HAP-1 (cell line): Measurements from ENCODE around the gene CLMP.

Experiments
- DNase-seq, 2 experiments: peaks; one replicate each; pipeline ENCODE4 v3.0.0-alpha.2; 2016 to 2020; ENCODE audit warnings: low spot score in 2 of 2
- H3K27me3 ChIP-seq: fragments of 250-450 bp; sonication (Bioruptor Pico); 2 replicates; pipeline ENCODE4 v1.5.1; 2020; ENCODE audit warnings: low read depth, mild to moderate bottlenecking, moderate library complexity
- H3K36me3 ChIP-seq: fragments of 250-450 bp; sonication (Bioruptor Pico); replicated peaks from 2 replicates; pipeline ENCODE4 v1.5.1; 2020; ENCODE audit warnings: mild to moderate bottlenecking
- H3K4me1 ChIP-seq: fragments of 250-450 bp; sonication (Bioruptor Pico); 2 replicates; pipeline ENCODE4 v1.5.1; 2020; ENCODE audit warnings: mild to moderate bottlenecking
- H3K4me3 ChIP-seq: fragments of 250-450 bp; sonication (Bioruptor Pico); 2 replicates; pipeline ENCODE4 v1.5.1; 2020; ENCODE audit warnings: mild to moderate bottlenecking, moderate library complexity
- H3K9me3 ChIP-seq: fragments of 250-450 bp; sonication (Bioruptor Pico); 2 replicates; pipeline ENCODE4 v1.5.1; 2020; ENCODE audit warnings: mild to moderate bottlenecking, moderate library complexity
- in situ Hi-C: fragments of 300-500 bp; cut with MboI; formaldehyde crosslinking; loops from 3 replicates; pipeline ENCODE4 v1.14.3; 2020; ENCODE audit warnings: low sequenced_read_pairs, inconsistent platforms, mixed read lengths

The CLMP gene

GRCh38 chr11:123179586-123179985 is 15.5 kb downstream of the CLMP start:
- in situ Hi-C loops: no loop called here
- no peaks in the 10 kb centered on the region for H3K36me3 ChIP-seq
- H3K4me1 ChIP-seq: no peaks in the 10 kb centered on the region

GRCh38 chr11:123178186-123178585 is 16.9 kb downstream of the CLMP start:
- no peak overlapping the region for H3K4me3 ChIP-seq
- H3K9me3 ChIP-seq: no peaks in the 10 kb centered on the region
- no peaks in the 10 kb centered on the region for H3K4me1 ChIP-seq
- H3K27me3 ChIP-seq: no peaks in the 10 kb centered on the region
- no peak for DNase-seq
- no peaks in the 10 kb centered on the region for H3K36me3 ChIP-seq
- in situ Hi-C loops: no loop called here

More at GRCh38 chr11:123179586-123179985, 15.5 kb downstream of the CLMP start:
- DNase-seq: no peak
- no peaks in the 10 kb centered on the region for H3K9me3 ChIP-seq
- no peak overlapping the region for H3K4me3 ChIP-seq
- H3K27me3 ChIP-seq: no peaks in the 10 kb centered on the region

GRCh38 chr11:123176785-123177184 is 18.3 kb downstream of the CLMP start:
- no peaks in the 10 kb centered on the region for H3K27me3 ChIP-seq
- no peak for DNase-seq
- no peak overlapping the region for H3K4me3 ChIP-seq
- H3K36me3 ChIP-seq: no peaks in the 10 kb centered on the region
- no peaks in the 10 kb centered on the region for H3K4me1 ChIP-seq
- H3K9me3 ChIP-seq: no peaks in the 10 kb centered on the region
- in situ Hi-C loops: no loop called here

- no peaks in the 10 kb centered on the region for H3K4me1 ChIP-seq
- H3K27me3 ChIP-seq: no peaks in the 10 kb centered on the region
- no peaks in the 10 kb centered on the region for H3K9me3 ChIP-seq
- no peak overlapping the region for H3K4me3 ChIP-seq
- DNase-seq: peak; percentile 36 to 37
- in situ Hi-C loops: no loop called here
- H3K36me3 ChIP-seq: no peaks in the 10 kb centered on the region
Measured at GRCh38 chr11:123174196-123175183, 20.6 kb downstream of the CLMP start.

- H3K4me1 ChIP-seq: no peaks in the 10 kb centered on the region
- no peaks in the 10 kb centered on the region for H3K9me3 ChIP-seq
- H3K27me3 ChIP-seq: no peaks in the 10 kb centered on the region
- DNase-seq: no peak
- in situ Hi-C loops: no loop called here
- H3K36me3 ChIP-seq: no peaks in the 10 kb centered on the region
- no peak overlapping the region for H3K4me3 ChIP-seq
Measured at GRCh38 chr11:123173856-123174186, 21.2 kb downstream of the CLMP start.

GRCh38 chr11:123173040-123173855 is 21.8 kb downstream of the CLMP start:
- no peak for DNase-seq
- Histone ChIP-seq H3K27me3 (no peaks in the 10 kb centered on the region), H3K36me3 (no peaks in the 10 kb centered on the region), H3K4me1 (no peaks in the 10 kb centered on the region), H3K4me3 (no peak overlapping the region), H3K9me3 (no peaks in the 10 kb centered on the region)
- in situ Hi-C loops: no loop called here

GRCh38 chr11:123170929-123171328 is 24.1 kb downstream of the CLMP start:
- Histone ChIP-seq H3K9me3 (no peaks in the 10 kb centered on the region), H3K4me3 (no peak overlapping the region), H3K27me3 (no peaks in the 10 kb centered on the region), H3K4me1 (no peaks in the 10 kb centered on the region), H3K36me3 (no peaks in the 10 kb centered on the region)
- in situ Hi-C loops: no loop called here
- DNase-seq: no peak

GRCh38 chr11:123169821-123170220 is 25.2 kb downstream of the CLMP start:
- in situ Hi-C loops: no loop called here
- H3K4me3 ChIP-seq: no peak overlapping the region
- H3K36me3 ChIP-seq: no peaks in the 10 kb centered on the region
- DNase-seq: no peak
- H3K27me3 ChIP-seq: no peaks in the 10 kb centered on the region
- no peaks in the 10 kb centered on the region for H3K9me3 ChIP-seq
- no peaks in the 10 kb centered on the region for H3K4me1 ChIP-seq

GRCh38 chr11:123168955-123169484 is 26.0 kb downstream of the CLMP start:
- DNase-seq: no peak
- H3K9me3 ChIP-seq: no peaks in the 10 kb centered on the region
- no peak overlapping the region for H3K4me3 ChIP-seq
- in situ Hi-C loops: no loop called here
- no peaks in the 10 kb centered on the region for H3K4me1 ChIP-seq
- H3K27me3 ChIP-seq: no peaks in the 10 kb centered on the region
- no peaks in the 10 kb centered on the region for H3K36me3 ChIP-seq

- no peak for DNase-seq
- H3K27me3 ChIP-seq: no peaks in the 10 kb centered on the region
- H3K36me3 ChIP-seq: no peaks in the 10 kb centered on the region
- no peaks in the 10 kb centered on the region for H3K4me1 ChIP-seq
- H3K9me3 ChIP-seq: no peaks in the 10 kb centered on the region
- in situ Hi-C loops: no loop called here
- no peak overlapping the region for H3K4me3 ChIP-seq
Measured at GRCh38 chr11:123168241-123168640, 26.8 kb downstream of the CLMP start.

- Histone ChIP-seq H3K27me3 (no peaks in the 10 kb centered on the region), H3K9me3 (no peaks in the 10 kb centered on the region), H3K4me3 (no peak overlapping the region), H3K36me3 (no peaks in the 10 kb centered on the region), H3K4me1 (no peaks in the 10 kb centered on the region)
- in situ Hi-C loops: no loop called here
- peak in 1 of 2 experiments; percentile 59 for DNase-seq
Measured at GRCh38 chr11:123166071-123166559, 28.9 kb downstream of the CLMP start.

- H3K36me3 ChIP-seq: no peaks in the 10 kb centered on the region
- in situ Hi-C loops: no loop called here
- no peak overlapping the region for H3K4me3 ChIP-seq
- no peak for DNase-seq
- no peaks in the 10 kb centered on the region for H3K4me1 ChIP-seq
- H3K9me3 ChIP-seq: no peaks in the 10 kb centered on the region
- H3K27me3 ChIP-seq: no peaks in the 10 kb centered on the region
Measured at GRCh38 chr11:123164732-123165450, 30.2 kb downstream of the CLMP start.

- no peaks in the 10 kb centered on the region for H3K27me3 ChIP-seq
- in situ Hi-C loops: no loop called here
Measured at GRCh38 chr11:123163621-123164020, 31.4 kb downstream of the CLMP start.

More at GRCh38 chr11:123163621-123164020, 31.4 kb downstream of the CLMP start:
- Histone ChIP-seq H3K4me1 (no peaks in the 10 kb centered on the region), H3K9me3 (no peaks in the 10 kb centered on the region), H3K36me3 (no peaks in the 10 kb centered on the region), H3K4me3 (no peak overlapping the region)
- no peak for DNase-seq
